Activated CD8-positive, alpha-beta memory T cell treated with anti-CD3 and anti-CD28 coated beads, Interleukin-2, amount 10 ng/mL, durations not matched to agents 7 days and 5 days (primary cell): ENCODE measurements around the gene SELENBP1. TPM values are rescaled to one million over a fixed set of nuclear protein-coding genes. Genes with fewer than 3 reads are reported as not detected.
"Not testable (repeated sequence)": the region's sequence is repeated elsewhere in the genome, so short reads cannot be mapped to it uniquely, and the experiment has no call there.

ENCODE experiments used
- ATAC-seq: fragments of 150-1000 bp; cut with Tn5 transposase; one replicate; pipeline ENCODE4 v1.10.0; 2021; ENCODE audit warnings: moderate library complexity
- CTCF ChIA-PET: fragments of 350-600 bp; sonication (Branson Sonifier 250); formaldehyde crosslinking; loops from one replicate; lab custom pipeline; 2021; ENCODE audit warnings: antibody characterized with exemption; lab: Charles Lee
- DNase-seq: peaks from one replicate; pipeline ENCODE4 v3.0.0-alpha.2; 2020
- H3K27ac Mint-ChIP-seq: one replicate; pipeline ENCODE4 v1.8.0; 2021; ENCODE audit warnings: mild to moderate bottlenecking, mixed read lengths
- H3K27me3 Mint-ChIP-seq: one replicate; pipeline ENCODE4 v1.8.0; 2021; ENCODE audit warnings: mixed read lengths
- H3K36me3 Mint-ChIP-seq: one replicate; pipeline ENCODE4 v1.8.0; 2021; ENCODE audit warnings: mild to moderate bottlenecking, mixed read lengths
- H3K4me1 Mint-ChIP-seq: one replicate; pipeline ENCODE4 v1.8.0; 2021; ENCODE audit warnings: mixed read lengths
- H3K4me3 Mint-ChIP-seq: one replicate; pipeline ENCODE4 v1.8.0; 2021; ENCODE audit warnings: mild to moderate bottlenecking, moderate library complexity, mixed read lengths
- H3K9me3 Mint-ChIP-seq: one replicate; pipeline ENCODE4 v1.8.0; 2022; ENCODE audit warnings: low read depth, mixed read lengths
- total RNA-seq, 2 experiments: library from RNA; stranded (reverse); gene quantifications; one replicate each; pipeline ENCODE4 v1.2.3, GENCODE V29; 2021

Gene SELENBP1
- total RNA-seq, 2 experiments from 2014 or later, result not detected

DNA sequence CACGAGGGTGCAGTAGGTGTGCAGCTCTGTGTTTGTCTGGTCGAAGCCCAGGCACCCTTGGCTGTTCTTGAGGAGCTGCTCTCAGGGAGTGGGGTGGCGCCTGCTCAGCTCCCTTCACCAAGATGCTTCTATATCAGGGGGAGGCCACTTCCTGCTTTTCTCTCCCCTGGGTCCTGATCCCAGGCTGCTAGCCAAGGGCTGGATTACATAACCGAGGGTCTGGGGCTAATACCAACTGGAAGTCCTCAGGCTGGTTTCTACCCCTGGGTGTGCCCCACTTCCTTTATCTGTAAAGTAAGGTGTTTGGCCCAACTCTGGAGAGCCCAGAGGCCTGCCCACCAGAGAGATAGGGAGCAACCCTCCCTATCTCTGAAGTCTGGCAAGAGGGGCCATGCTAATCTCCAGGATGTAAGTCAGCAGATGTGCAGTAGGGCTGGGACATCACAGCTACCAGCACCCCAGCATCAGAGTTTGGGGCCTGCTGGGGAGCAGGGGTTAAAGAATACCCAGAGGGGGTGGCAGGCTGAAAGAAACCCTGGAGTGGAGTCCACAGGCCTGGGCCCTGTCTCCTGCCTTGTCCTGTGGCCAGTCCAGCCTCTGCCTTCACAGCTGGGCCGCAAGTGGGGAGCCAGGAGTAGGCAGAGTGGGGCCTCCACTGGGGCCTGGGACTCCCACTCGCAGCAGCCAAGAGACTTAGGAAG is 2.1 kb downstream of the SELENBP1 start:
- H3K4me1 Mint-ChIP-seq, result no peaks in the 10 kb centered on the region
- no peak overlapping the region for H3K4me3 Mint-ChIP-seq
- ATAC-seq, result no peak
- H3K36me3 Mint-ChIP-seq, result no peaks in the 10 kb centered on the region
- H3K9me3 Mint-ChIP-seq, result no peaks in the 10 kb centered on the region
- H3K27me3 Mint-ChIP-seq, result peaks cover 5% of the 10 kb centered on the region
- no peak for DNase-seq
- CTCF ChIA-PET, result interaction anchor here (1.0 kb wide), 1 partner anchor 30 kb away, joined by 3 read pairs; no protein-coding TSS in a partner anchor
- H3K27ac Mint-ChIP-seq, result no peak overlapping the region

DNA sequence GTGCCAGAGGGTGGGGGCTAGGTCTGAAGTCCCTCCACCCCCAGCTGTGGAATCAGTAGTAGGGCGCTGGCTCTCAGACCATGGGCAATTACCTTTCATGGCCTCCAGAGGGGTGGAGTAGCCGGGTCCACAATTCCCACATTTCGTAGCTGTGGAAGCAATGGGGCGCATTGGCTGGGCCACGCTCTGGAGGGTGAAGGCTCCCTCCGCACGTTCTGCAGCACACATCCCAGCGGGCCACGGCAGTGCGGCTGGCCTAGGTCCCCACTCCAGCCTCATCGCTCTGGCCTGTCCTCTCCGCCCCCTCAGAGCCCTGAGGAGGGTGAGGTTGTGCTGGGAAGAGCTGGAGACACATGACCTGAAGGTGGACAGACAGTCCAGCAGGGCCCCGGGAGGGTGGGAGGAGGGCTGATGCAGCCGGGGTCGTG is 2.9 kb downstream of the SELENBP1 start:
- CTCF ChIA-PET, result interaction anchor here (1.0 to 1.2 kb wide), 2 partner anchors 29 kb away, joined by 3 read pairs; no protein-coding TSS in a partner anchor
- ATAC-seq (no peak), DNase-seq (no peak)
- H3K9me3 Mint-ChIP-seq, result no peaks in the 10 kb centered on the region
- no peaks in the 10 kb centered on the region for H3K27me3 Mint-ChIP-seq
- H3K27ac Mint-ChIP-seq, result no peak overlapping the region
- no peaks in the 10 kb centered on the region for H3K36me3 Mint-ChIP-seq
- H3K4me3 Mint-ChIP-seq, result no peak overlapping the region
- H3K4me1 Mint-ChIP-seq, result no peaks in the 10 kb centered on the region

DNA sequence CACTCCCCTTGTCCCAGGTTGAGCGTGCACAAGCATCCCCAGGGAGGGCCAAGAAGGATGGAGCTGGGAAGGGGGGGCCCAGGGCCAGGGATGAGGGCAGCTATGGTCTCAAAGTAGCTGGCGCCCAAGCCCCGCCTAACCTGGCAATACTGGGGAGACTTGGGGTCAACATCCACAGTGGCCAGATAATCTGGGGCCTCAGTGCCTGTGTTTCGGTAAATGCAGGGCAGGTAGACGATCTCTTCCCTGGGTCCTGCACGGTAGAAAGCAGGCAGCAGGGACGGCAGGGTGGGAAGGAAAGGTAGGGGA is 3.2 kb downstream of the SELENBP1 start:
- H3K9me3 Mint-ChIP-seq, result no peaks in the 10 kb centered on the region
- H3K4me1 Mint-ChIP-seq, result no peaks in the 10 kb centered on the region
- DNase-seq (no peak), ATAC-seq (no peak)
- CTCF ChIA-PET, result interaction anchor here (1.2 kb wide), 1 partner anchor 29 kb away, joined by 3 read pairs; no protein-coding TSS in a partner anchor
- no peak overlapping the region for H3K4me3 Mint-ChIP-seq
- no peaks in the 10 kb centered on the region for H3K36me3 Mint-ChIP-seq
- H3K27ac Mint-ChIP-seq, result no peak overlapping the region
- H3K27me3 Mint-ChIP-seq, result no peaks in the 10 kb centered on the region

GRCh38 chr1:151368393-151369301 is 3.9 kb downstream of the SELENBP1 start:
- no peaks in the 10 kb centered on the region for H3K27me3 Mint-ChIP-seq
- H3K4me3 Mint-ChIP-seq, result no peak overlapping the region
- ATAC-seq (no peak), DNase-seq (no peak)
- H3K27ac Mint-ChIP-seq, result no peak overlapping the region
- no peaks in the 10 kb centered on the region for H3K4me1 Mint-ChIP-seq
- no peaks in the 10 kb centered on the region for H3K36me3 Mint-ChIP-seq
- CTCF ChIA-PET, result interaction anchor here (0.9 to 1.8 kb wide), 4 partner anchors 11 to 72 kb away, joined by 3 to 9 read pairs (median 3); no protein-coding TSS in a partner anchor
- peaks cover under 1% of the 10 kb centered on the region for H3K9me3 Mint-ChIP-seq

GRCh38 chr1:151367658-151368392 is 4.7 kb downstream of the SELENBP1 start:
- peaks cover 2% of the 10 kb centered on the region for H3K36me3 Mint-ChIP-seq
- H3K9me3 Mint-ChIP-seq, result peaks cover 4% of the 10 kb centered on the region
- CTCF ChIA-PET, result interaction anchor here (0.9 to 1.8 kb wide), 3 partner anchors 11 to 71 kb away, joined by 3 to 9 read pairs (median 3); no protein-coding TSS in a partner anchor
- no peak for DNase-seq
- no peak overlapping the region for H3K27ac Mint-ChIP-seq
- H3K4me3 Mint-ChIP-seq, result no peak overlapping the region
- H3K4me1 Mint-ChIP-seq, result no peaks in the 10 kb centered on the region
- H3K27me3 Mint-ChIP-seq, result no peaks in the 10 kb centered on the region
- no peak for ATAC-seq

DNA sequence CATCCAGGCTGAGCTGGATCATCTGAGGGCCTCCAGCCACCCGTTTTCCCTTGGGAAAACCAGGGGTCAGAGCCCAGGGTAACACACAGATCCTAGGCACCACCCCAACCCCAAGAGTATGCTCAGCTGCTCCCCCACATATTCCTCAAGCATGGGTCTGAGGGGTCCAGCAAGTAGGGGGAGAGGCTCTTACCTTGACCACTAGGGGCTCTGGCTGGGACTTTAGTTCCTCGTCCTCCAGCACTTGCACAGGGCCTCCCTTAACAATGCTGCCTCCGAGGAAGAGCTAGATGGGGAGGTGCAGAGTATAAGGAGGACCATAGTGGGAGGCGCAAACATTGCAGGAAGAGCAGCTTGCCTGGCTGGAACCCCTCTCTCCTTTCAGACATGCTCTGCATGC is 7.5 kb downstream of the SELENBP1 start:
- no peak for ATAC-seq
- peaks cover 13% of the 10 kb centered on the region for H3K9me3 Mint-ChIP-seq
- H3K4me1 Mint-ChIP-seq, result no peaks in the 10 kb centered on the region
- H3K27me3 Mint-ChIP-seq, result no peaks in the 10 kb centered on the region
- H3K4me3 Mint-ChIP-seq, result no peak overlapping the region
- no peak overlapping the region for H3K27ac Mint-ChIP-seq
- no peak for DNase-seq
- H3K36me3 Mint-ChIP-seq, result peaks cover 8% of the 10 kb centered on the region
- CTCF ChIA-PET, result no interaction called here

DNA sequence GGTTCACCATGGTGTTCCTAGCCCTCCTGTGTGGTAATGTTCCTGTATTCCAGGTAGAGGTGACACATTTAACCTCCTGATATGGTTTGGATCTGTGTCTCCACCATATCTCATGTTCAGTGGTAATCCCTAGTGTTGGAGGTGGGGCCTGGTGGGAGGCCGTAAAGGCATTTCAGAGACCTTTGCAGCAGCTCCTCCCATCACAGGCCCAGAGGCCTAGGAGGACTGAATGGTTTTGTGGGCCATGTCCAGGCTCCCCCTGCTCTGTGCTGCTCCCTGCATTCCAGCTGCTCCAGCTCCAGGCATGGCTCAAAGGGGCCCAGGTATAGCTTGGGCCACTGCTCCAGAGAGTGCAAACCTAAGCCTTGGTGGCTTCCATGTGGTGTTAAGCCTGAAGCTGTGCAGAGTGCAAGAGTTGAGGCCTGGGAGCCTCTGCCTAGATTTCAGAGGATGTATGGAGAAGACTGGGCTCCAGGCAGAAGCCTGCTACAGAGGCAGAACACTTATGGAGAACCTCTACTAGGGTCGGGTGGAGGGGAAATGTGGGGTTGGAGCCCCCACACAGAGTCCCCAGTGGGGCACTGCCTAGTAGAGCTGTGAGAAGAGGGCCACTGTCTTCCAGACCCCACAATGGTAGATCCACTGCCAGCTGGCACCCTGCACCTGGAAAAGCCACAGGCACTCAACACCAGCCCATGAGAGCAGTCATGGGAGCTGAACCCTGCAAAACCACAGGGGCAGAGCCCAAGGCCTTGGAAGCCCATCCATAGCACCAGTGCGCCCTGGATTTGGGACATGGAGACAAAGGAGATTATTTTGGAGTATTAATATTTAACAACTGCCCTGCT is 10.0 kb downstream of the SELENBP1 start:
- no peak overlapping the region for H3K4me3 Mint-ChIP-seq
- DNase-seq (no peak), ATAC-seq (no peak)
- peaks cover 8% of the 10 kb centered on the region for H3K36me3 Mint-ChIP-seq
- no peak overlapping the region for H3K27ac Mint-ChIP-seq
- no peaks in the 10 kb centered on the region for H3K4me1 Mint-ChIP-seq
- H3K9me3 Mint-ChIP-seq, result peaks cover 13% of the 10 kb centered on the region
- CTCF ChIA-PET, result no interaction called here
- H3K27me3 Mint-ChIP-seq, result no peaks in the 10 kb centered on the region

DNA sequence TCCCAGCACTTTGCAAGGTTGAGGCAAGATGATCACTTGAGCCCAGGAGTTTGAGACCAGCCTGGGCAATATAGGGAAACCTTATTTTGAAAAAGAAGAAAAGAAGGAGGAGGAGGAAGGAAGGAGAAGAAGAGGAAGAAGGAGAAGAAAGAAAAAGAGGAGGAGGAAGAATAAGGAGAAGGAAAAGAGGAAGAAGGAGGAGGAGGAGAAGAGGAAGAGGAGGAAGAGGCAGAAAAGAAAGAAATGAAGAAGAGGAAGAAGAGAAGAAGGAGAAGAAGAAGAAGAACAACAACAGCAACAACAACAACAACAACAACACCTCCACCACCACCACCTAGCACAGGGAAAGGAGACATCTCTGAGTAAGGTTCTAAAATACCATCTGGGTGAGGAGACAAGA is 10.6 kb downstream of the SELENBP1 start:
- Mint-ChIP-seq H3K9me3 (peaks cover 13% of the 10 kb centered on the region), H3K4me3 (no peak overlapping the region), H3K36me3 (peaks cover 8% of the 10 kb centered on the region), H3K27ac (no peak overlapping the region), H3K27me3 (no peaks in the 10 kb centered on the region), H3K4me1 (no peaks in the 10 kb centered on the region)
- DNase-seq (no peak), ATAC-seq (no peak)
- CTCF ChIA-PET, result no interaction called here

DNA sequence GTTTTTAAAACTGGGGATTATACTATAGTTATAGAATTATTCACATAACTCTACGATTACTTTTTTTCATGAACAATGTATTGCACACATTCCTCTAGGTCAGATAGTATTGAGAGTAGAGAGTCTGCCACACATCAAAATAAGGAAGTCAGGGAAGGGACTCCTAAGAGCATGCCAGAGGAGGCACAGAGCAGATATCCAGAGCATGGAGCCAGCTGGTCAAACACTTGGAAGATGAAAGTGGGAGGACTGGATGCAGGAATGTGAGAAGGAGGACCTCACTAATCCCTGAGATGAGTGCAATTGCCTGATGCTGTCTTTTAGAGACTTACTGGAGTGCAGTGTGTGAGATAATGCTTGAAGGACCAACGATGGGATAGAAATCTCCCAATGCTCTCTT is 15.8 kb downstream of the SELENBP1 start:
- no peaks in the 10 kb centered on the region for H3K4me1 Mint-ChIP-seq
- H3K27ac Mint-ChIP-seq, result no peak overlapping the region
- H3K9me3 Mint-ChIP-seq, result peaks cover 2% of the 10 kb centered on the region
- no peak for ATAC-seq
- DNase-seq, result no peak
- CTCF ChIA-PET, result no interaction called here
- peaks cover 3% of the 10 kb centered on the region for H3K27me3 Mint-ChIP-seq
- peaks cover 8% of the 10 kb centered on the region for H3K36me3 Mint-ChIP-seq
- no peak overlapping the region for H3K4me3 Mint-ChIP-seq

DNA sequence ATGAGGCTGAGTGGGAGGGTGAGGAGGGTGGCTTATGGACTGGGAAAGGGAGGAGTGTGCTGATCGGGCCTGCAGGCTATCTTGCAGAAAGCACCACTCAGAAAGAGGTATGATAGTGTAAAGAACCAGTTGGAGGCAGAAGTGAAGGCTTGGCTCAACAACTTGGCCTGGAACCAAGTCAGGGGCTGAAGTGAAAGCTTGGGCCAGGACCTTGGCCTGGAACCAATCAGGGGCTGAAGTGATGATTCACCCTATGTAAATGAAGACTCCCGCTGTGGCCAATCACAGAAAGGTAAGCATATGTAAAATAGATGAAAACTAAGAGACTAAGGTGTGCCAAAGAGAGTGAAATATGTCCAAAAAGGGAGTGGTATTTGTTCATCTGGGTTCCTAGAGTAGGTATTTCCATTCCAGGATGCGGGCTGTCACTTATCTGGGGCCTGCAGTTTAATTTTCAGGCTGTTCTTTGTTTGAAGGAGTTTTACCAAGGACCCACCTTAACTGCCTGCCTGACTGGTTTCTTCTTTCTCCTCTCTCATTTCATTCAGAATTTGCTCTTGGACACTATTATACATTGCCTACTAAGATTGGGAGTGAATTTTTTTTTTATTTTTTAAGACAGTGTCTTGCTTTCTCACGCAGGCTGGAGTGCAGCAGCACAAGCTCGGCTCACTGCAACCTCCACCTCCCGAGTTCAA is 20.3 kb downstream of the SELENBP1 start:
- Mint-ChIP-seq H3K9me3 (peaks cover 5% of the 10 kb centered on the region), H3K27ac (no peak overlapping the region), H3K4me1 (peaks cover 14% of the 10 kb centered on the region), H3K36me3 (peaks cover 15% of the 10 kb centered on the region), H3K4me3 (no peak overlapping the region), H3K27me3 (peaks cover 3% of the 10 kb centered on the region)
- no peak for ATAC-seq
- CTCF ChIA-PET, result interaction anchor here (0.5 to 3.7 kb wide), 3 partner anchors 12 to 372 kb away, joined by 3 to 26 read pairs (median 6); partner anchors contain the start of gene PSMB4
- no peak for DNase-seq

- not testable (repeated sequence) for DNase-seq, ATAC-seq, H3K4me3 Mint-ChIP-seq, H3K27ac Mint-ChIP-seq, H3K9me3 Mint-ChIP-seq, H3K27me3 Mint-ChIP-seq
- Mint-ChIP-seq H3K4me1 (peaks cover 24% of the 10 kb centered on the region), H3K36me3 (peaks cover 22% of the 10 kb centered on the region)
- CTCF ChIA-PET, result interaction anchor here (0.7 to 3.7 kb wide), 3 partner anchors 10 to 1354 kb away, joined by 3 to 26 read pairs (median 6); partner anchors contain the start of gene PSMB4
Measured at GRCh38 chr1:151350323-151350722, 22.2 kb downstream of the SELENBP1 start.
